Fibroblast of lung (primary cell): Measurements from ENCODE around the gene NEK1.

Source experiments
- EZH2 ChIP-seq: IDR thresholded peaks from 2 replicates; pipeline ENCODE4 v1.5.1; 2012; ENCODE audit warnings: low read length, control low read depth, mild to moderate bottlenecking; ENCODE audit errors: missing control alignments
- TF ChIP-seq, protein P1 (sequence below), 2 donors: IDR thresholded peaks in 1 of 2; conservative IDR thresholded peaks in 1 of 2; 1 replicate in 1 of 2; 2 replicates in 1 of 2; pipeline ENCODE4 v1.5.1; 2011 to 2012; ENCODE audit warnings: low read length in 2 of 2, control low read depth in 1 of 2, inconsistent platforms in 1 of 2, low read depth in 1 of 2, mild to moderate bottlenecking in 1 of 2

DNA sequence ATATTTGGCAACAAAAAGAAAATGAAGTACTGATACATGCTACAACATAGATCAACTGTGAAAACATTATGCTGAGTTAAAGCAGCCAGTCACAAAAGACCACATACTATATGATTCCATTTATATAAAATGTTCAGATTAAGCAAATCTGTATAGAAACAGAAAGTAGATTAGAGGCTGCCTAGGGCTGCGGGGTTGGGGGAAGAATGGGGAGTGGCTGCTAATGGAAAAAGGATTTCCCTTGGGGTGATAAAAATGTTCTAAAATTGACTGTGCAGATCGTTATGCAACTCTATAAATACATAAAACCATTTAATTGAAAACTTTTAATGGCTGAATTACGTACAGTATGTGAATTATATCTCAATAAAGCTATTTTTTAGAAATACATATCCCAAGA is 46.8 kb downstream of the NEK1 start:
- TF ChIP-seq, protein P1, sequence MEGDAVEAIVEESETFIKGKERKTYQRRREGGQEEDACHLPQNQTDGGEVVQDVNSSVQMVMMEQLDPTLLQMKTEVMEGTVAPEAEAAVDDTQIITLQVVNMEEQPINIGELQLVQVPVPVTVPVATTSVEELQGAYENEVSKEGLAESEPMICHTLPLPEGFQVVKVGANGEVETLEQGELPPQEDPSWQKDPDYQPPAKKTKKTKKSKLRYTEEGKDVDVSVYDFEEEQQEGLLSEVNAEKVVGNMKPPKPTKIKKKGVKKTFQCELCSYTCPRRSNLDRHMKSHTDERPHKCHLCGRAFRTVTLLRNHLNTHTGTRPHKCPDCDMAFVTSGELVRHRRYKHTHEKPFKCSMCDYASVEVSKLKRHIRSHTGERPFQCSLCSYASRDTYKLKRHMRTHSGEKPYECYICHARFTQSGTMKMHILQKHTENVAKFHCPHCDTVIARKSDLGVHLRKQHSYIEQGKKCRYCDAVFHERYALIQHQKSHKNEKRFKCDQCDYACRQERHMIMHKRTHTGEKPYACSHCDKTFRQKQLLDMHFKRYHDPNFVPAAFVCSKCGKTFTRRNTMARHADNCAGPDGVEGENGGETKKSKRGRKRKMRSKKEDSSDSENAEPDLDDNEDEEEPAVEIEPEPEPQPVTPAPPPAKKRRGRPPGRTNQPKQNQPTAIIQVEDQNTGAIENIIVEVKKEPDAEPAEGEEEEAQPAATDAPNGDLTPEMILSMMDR (conservative IDR thresholded peaks at IDR 0.05 in 1 of 2, IDR thresholded peaks at IDR 0.05 in 1 of 2; ENCODE audit: low read depth in 1 of 2, low read length in 2 of 2) = no peak
- TF ChIP-seq EZH2 = no peak
